Esophagus squamous epithelium (tissue), 4 donors: ENCODE measurements around the gene KMT2C.

Source experiments
- POLR2A ChIP-seq, 4 donors: fragments of 450-650 bp; IDR thresholded peaks; one replicate each; pipeline ENCODE4 v1.6.1; 2017; ENCODE audit warnings: antibody characterized with exemption in 4 of 4, mild to moderate bottlenecking in 4 of 4, moderate library complexity in 3 of 4
- TF ChIP-seq, protein P1 (sequence below), 6 experiments: fragments of 450-650 bp in 4 of 6; fragments of 200-600 bp in 2 of 6; sonication (generic) in 2 of 6; IDR thresholded peaks; one replicate each; pipeline ENCODE4 v1.5.1; 2016 to 2019; ENCODE audit warnings: antibody characterized with exemption in 6 of 6, mild to moderate bottlenecking in 4 of 6, moderate library complexity in 4 of 6

DNA sequence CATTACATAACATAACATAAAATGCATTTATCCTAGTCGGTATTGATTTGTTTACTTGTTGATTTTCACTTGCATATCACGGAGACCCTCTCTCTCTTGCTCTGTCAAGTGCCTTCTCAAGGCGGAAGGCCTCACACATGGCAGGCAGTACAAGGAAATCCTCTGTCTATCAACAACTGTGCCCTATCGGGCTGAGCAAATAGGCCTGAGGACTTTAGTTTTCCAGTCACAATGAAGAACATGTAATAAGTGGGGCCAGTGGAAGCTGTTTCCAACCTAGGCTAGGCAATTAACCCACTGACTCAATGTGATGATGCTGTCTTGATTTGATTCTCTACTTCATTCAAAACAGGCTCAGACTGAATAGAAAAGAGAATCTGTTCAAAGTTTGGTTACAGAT lies 44.9 kb upstream of the KMT2C start:
- TF ChIP-seq, protein P1, sequence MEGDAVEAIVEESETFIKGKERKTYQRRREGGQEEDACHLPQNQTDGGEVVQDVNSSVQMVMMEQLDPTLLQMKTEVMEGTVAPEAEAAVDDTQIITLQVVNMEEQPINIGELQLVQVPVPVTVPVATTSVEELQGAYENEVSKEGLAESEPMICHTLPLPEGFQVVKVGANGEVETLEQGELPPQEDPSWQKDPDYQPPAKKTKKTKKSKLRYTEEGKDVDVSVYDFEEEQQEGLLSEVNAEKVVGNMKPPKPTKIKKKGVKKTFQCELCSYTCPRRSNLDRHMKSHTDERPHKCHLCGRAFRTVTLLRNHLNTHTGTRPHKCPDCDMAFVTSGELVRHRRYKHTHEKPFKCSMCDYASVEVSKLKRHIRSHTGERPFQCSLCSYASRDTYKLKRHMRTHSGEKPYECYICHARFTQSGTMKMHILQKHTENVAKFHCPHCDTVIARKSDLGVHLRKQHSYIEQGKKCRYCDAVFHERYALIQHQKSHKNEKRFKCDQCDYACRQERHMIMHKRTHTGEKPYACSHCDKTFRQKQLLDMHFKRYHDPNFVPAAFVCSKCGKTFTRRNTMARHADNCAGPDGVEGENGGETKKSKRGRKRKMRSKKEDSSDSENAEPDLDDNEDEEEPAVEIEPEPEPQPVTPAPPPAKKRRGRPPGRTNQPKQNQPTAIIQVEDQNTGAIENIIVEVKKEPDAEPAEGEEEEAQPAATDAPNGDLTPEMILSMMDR (IDR thresholded peaks at IDR 0.05): no peak
- no peak for TF ChIP-seq POLR2A (IDR thresholded peaks at IDR 0.05)
